HepG2 (cell line): ENCODE measurements around the gene KRTAP4-7.
"Not testable (repeated sequence)": the region's sequence is repeated elsewhere in the genome, so short reads cannot be mapped to it uniquely, and the experiment has no call there.

Experiments used
- AHR ChIP-seq: IDR thresholded peaks from 2 replicates; pipeline ENCODE4 v1.6.1; 2018; ENCODE audit warnings: missing genetic modification reagents, missing compliant biosample characterization
- CTCF ChIP-seq: sonication (generic); formaldehyde crosslinking; IDR thresholded peaks from 2 replicates; pipeline ENCODE4 v1.5.0; 2020; ENCODE audit warnings: mild to moderate bottlenecking, missing genetic modification reagents, moderate library complexity
- PBX3 ChIP-seq: sonication (generic); formaldehyde crosslinking; IDR thresholded peaks from 2 replicates; pipeline ENCODE4 v1.8.1; 2023; ENCODE audit warnings: missing genetic modification reagents, inconsistent platforms, borderline replicate concordance
- REST ChIP-seq, 2 experiments: IDR thresholded peaks; 2 replicates each; pipeline ENCODE4 v1.6.1; 2011 to 2012; ENCODE audit warnings: low read length in 2 of 2, borderline replicate concordance in 1 of 2, low read depth in 1 of 2, mild to moderate bottlenecking in 1 of 2, moderate library complexity in 1 of 2
- RNF219 ChIP-seq: sonication (generic); formaldehyde crosslinking; IDR thresholded peaks from 2 replicates; pipeline ENCODE4 v1.5.0; 2020; ENCODE audit warnings: mild to moderate bottlenecking, missing genetic modification reagents
- SMAD3 ChIP-seq: sonication (generic); formaldehyde crosslinking; IDR thresholded peaks from 2 replicates; pipeline ENCODE4 v1.4.0; 2020; ENCODE audit warnings: missing genetic modification reagents
- SSRP1 ChIP-seq: IDR thresholded peaks from 2 replicates; pipeline ENCODE4 v1.6.1; 2016; ENCODE audit warnings: control low read depth
- ZBTB7A ChIP-seq: sonication (generic); formaldehyde crosslinking; IDR thresholded peaks from 2 replicates; pipeline ENCODE4 v1.8.0; 2022; ENCODE audit warnings: mild to moderate bottlenecking, missing genetic modification reagents
- ZNF207 ChIP-seq: fragments of 450-650 bp; IDR thresholded peaks from 2 replicates; pipeline ENCODE4 v1.6.1; 2016; ENCODE audit warnings: antibody characterized with exemption, borderline replicate concordance
- ZNF264 ChIP-seq: sonication (generic); formaldehyde crosslinking; IDR thresholded peaks from 2 replicates; pipeline ENCODE4 v1.4.0; 2020; ENCODE audit warnings: missing genetic modification reagents
- ZNF331 ChIP-seq: sonication (generic); formaldehyde crosslinking; IDR thresholded peaks from 2 replicates; pipeline ENCODE4 v1.4.0; 2020; ENCODE audit warnings: missing genetic modification reagents

GRCh38 chr17:41034346-41034935, 49.5 kb upstream of the KRTAP4-7 start, which contains the start of gene KRTAP1-3:
- TF ChIP-seq ZNF264 (CRISPR knock-in tag); RNF219; REST (IDR thresholded peaks at IDR 0.05; ENCODE audit: borderline replicate concordance in 1 of 2, low read depth in 1 of 2, low read length in 2 of 2); PBX3 (CRISPR knock-in tag); SSRP1 (CRISPR knock-in tag); CTCF (CRISPR knock-in tag); ZNF207; ZBTB7A (CRISPR knock-in tag); ZNF331 (CRISPR knock-in tag); SMAD3 (CRISPR knock-in tag); AHR (CRISPR knock-in tag): not testable (repeated sequence)
